ENCODE results near the gene PILRA.

DNA sequence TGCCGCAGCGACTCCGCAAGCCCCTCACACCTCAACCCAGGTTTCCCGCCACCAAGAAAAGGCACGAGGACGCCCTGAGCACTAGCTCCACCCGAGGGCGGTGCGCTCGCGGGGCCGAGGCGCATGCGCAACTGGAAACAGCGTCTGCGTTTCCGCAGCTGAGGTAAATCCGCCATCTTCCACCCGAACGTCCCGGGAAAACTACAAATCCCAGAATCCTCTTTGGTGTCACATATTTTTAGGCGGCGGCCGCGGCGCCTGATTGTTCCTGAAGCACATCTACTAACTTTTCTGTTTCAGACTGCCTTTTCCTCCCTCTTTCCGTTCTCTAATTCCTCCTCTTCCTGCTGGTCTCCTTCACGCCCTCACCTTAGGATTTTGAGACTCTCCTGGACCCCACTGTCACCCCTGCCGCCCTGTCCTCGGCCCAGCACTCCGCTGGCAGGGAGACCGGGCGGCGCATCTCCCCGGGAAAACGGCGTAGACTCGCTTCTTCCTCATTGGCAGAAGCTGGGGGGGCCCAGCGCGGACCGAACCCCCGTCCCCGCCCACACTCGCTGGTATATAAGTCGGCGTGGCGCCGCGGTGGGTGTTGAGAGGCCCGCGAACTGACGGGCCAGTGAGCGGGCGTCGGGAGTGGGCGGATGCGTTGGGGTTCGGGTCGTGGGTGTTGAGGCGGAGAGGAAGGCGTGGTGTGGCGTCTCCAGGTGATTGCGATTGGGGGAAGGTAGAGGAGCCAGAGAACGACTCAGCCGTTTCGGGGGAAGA is 55.1 kb downstream of the PILRA start, which contains the start of gene ZCWPW1:
- TF ChIP-seq, protein P1, sequence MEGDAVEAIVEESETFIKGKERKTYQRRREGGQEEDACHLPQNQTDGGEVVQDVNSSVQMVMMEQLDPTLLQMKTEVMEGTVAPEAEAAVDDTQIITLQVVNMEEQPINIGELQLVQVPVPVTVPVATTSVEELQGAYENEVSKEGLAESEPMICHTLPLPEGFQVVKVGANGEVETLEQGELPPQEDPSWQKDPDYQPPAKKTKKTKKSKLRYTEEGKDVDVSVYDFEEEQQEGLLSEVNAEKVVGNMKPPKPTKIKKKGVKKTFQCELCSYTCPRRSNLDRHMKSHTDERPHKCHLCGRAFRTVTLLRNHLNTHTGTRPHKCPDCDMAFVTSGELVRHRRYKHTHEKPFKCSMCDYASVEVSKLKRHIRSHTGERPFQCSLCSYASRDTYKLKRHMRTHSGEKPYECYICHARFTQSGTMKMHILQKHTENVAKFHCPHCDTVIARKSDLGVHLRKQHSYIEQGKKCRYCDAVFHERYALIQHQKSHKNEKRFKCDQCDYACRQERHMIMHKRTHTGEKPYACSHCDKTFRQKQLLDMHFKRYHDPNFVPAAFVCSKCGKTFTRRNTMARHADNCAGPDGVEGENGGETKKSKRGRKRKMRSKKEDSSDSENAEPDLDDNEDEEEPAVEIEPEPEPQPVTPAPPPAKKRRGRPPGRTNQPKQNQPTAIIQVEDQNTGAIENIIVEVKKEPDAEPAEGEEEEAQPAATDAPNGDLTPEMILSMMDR (IDR thresholded peaks at IDR 0.05), result peak in 1 of 3 experiments; percentile 32
- peak; percentile 99 for TF ChIP-seq POLR2A (IDR thresholded peaks at IDR 0.05; ENCODE audit: low read depth)

Data from esophagus muscularis mucosa (tissue), 3 donors.